HepG2 (cell line): ENCODE data around the gene COL25A1. TPM values are rescaled to one million over a fixed set of nuclear protein-coding genes. Genes with fewer than 3 reads are reported as not detected.

Source experiments
- ATAC-seq: fragments of 200-7000 bp; cut with Tn5 transposase; 3 replicates; pipeline ENCODE4 v1.9.1; 2020; ENCODE audit warnings: mild to moderate bottlenecking, moderate library complexity
- BruUV-seq: library from RNA; stranded (reverse); fragments of 400-500 nt; replicated peaks from 2 replicates; lab custom pipeline; 2021; lab: Mats Ljungman, UMichigan
- CTCF ChIA-PET: fragments of 300-600 bp; formaldehyde crosslinking; extraction: SDS; loops from one replicate; lab custom pipeline; 2021; ENCODE audit warnings: low total read pairs, inconsistent platforms, low intra/inter-chr PET ratio; lab: Yijun Ruan, JAX
- POLR2A ChIA-PET: fragments of 350-600 bp; sonication (Branson Sonifier 250); formaldehyde crosslinking; loops from one replicate; lab custom pipeline; 2020; ENCODE audit warnings: antibody characterized with exemption, inconsistent platforms; lab: Yijun Ruan, JAX
- DNase-seq: peaks from one replicate; pipeline ENCODE4 v3.0.0-alpha.2; 2015; ENCODE audit warnings: low spot score
- FAIRE-seq: peaks from 3 replicates; lab custom pipeline; 2011; peaks lifted over from hg19 to GRCh38; lab: Jason Lieb, UNC
- H2AFZ ChIP-seq: one replicate; pipeline ENCODE4 v1.6.1; 2011; ENCODE audit warnings: low read length, inconsistent platforms
- H3K27ac ChIP-seq: fragments of 300-600 bp; 3 replicates; pipeline ENCODE4 v1.8.0; 2011; ENCODE audit warnings: mixed run types, mild to moderate bottlenecking, mixed read lengths, low read length, inconsistent platforms; ENCODE audit not compliant: insufficient read depth; ENCODE audit errors: extremely low read length
- H3K27me3 ChIP-seq, 2 experiments: fragments of 200-600 bp in 1 of 2; 2 replicates in 1 of 2; 3 replicates in 1 of 2; pipeline versions ENCODE4 v1.6.0 to v1.8.0; 2011; ENCODE audit warnings: low read length in 2 of 2, mild to moderate bottlenecking in 2 of 2, moderate library complexity in 2 of 2, inconsistent platforms in 1 of 2; ENCODE audit not compliant: insufficient read depth in 2 of 2, control insufficient read depth in 1 of 2
- H3K36me3 ChIP-seq, 2 experiments: fragments of 200-600 bp in 1 of 2; replicated peaks in 1 of 2; 2 replicates in 1 of 2; 3 replicates in 1 of 2; pipeline versions ENCODE4 v1.5.1 to v1.8.0; 2011; ENCODE audit warnings: low read length in 2 of 2, inconsistent platforms in 1 of 2; ENCODE audit not compliant: insufficient read depth in 2 of 2, control insufficient read depth in 1 of 2
- H3K4me1 ChIP-seq: 2 replicates; pipeline ENCODE4 v1.5.1; 2012; ENCODE audit warnings: low read length, inconsistent platforms; ENCODE audit not compliant: insufficient read depth
- H3K4me2 ChIP-seq: 2 replicates; pipeline ENCODE4 v1.6.0; 2011; ENCODE audit warnings: low read depth, low read length, inconsistent platforms
- H3K4me3 ChIP-seq, 3 experiments: fragments of 200-600 bp in 1 of 3; sonication (generic), shearing (Covaris generic) in 1 of 3; replicated peaks in 1 of 3; 2 replicates each; pipeline ENCODE4 v1.5.1; 2011 to 2016; ENCODE audit warnings: low read length in 3 of 3, inconsistent platforms in 2 of 3, low read depth in 2 of 3, mild to moderate bottlenecking in 2 of 3, control low read depth in 1 of 3, mixed read lengths in 1 of 3; ENCODE audit not compliant: insufficient read depth in 1 of 3
- H3K79me2 ChIP-seq: one replicate; pipeline ENCODE4 v1.6.1; 2011; ENCODE audit warnings: low read length, inconsistent platforms; ENCODE audit not compliant: insufficient read depth
- H3K9ac ChIP-seq: 2 replicates; pipeline ENCODE4 v1.6.0; 2011; ENCODE audit warnings: mild to moderate bottlenecking, low read depth, low read length, inconsistent platforms; ENCODE audit not compliant: insufficient read depth
- H3K9me3 ChIP-seq: 2 replicates; pipeline ENCODE4 v1.5.1; 2012; ENCODE audit warnings: mild to moderate bottlenecking, low read length
- H4K20me1 ChIP-seq: 2 replicates; pipeline ENCODE4 v1.6.0; 2011; ENCODE audit warnings: inconsistent platforms, mild to moderate bottlenecking, low read length, moderate library complexity; ENCODE audit not compliant: insufficient read depth
- AHR ChIP-seq: IDR thresholded peaks from 2 replicates; pipeline ENCODE4 v1.6.1; 2018; ENCODE audit warnings: missing genetic modification reagents, missing compliant biosample characterization
- BCL6 ChIP-seq: IDR thresholded peaks from 2 replicates; pipeline ENCODE4 v1.6.1; 2016; ENCODE audit warnings: missing genetic modification reagents, missing compliant biosample characterization
- BORCS8-MEF2B ChIP-seq: sonication (generic); formaldehyde crosslinking; IDR thresholded peaks from 2 replicates; pipeline ENCODE4 v1.8.0; 2022; ENCODE audit warnings: mild to moderate bottlenecking, missing genetic modification reagents
- DMTF1 ChIP-seq: sonication (generic); formaldehyde crosslinking; IDR thresholded peaks from 2 replicates; pipeline ENCODE4 v1.4.0; 2020; ENCODE audit warnings: mild to moderate bottlenecking, missing genetic modification reagents
- KDM5B ChIP-seq: sonication (generic); formaldehyde crosslinking; IDR thresholded peaks from 2 replicates; pipeline ENCODE4 v1.4.0; 2020; ENCODE audit warnings: missing genetic modification reagents, mild to moderate bottlenecking, borderline replicate concordance
- PRMT3 ChIP-seq: sonication (generic); formaldehyde crosslinking; IDR thresholded peaks from 2 replicates; pipeline ENCODE4 v1.8.1; 2022; ENCODE audit warnings: low read depth, mild to moderate bottlenecking, moderate library complexity, missing genetic modification reagents, borderline replicate concordance
- REL ChIP-seq: sonication (generic); formaldehyde crosslinking; conservative IDR thresholded peaks from 2 replicates; pipeline ENCODE4 v1.8.0; 2022; ENCODE audit warnings: mild to moderate bottlenecking, missing genetic modification reagents, moderate library complexity
- TBP ChIP-seq: sonication (generic); formaldehyde crosslinking; IDR thresholded peaks from 2 replicates; pipeline ENCODE4 v1.5.0; 2020; ENCODE audit warnings: missing genetic modification reagents
- TEAD2 ChIP-seq: sonication (generic); formaldehyde crosslinking; IDR thresholded peaks from 2 replicates; pipeline ENCODE4 v1.9.0; 2021; ENCODE audit warnings: missing genetic modification reagents
- THAP9 ChIP-seq: sonication (generic); formaldehyde crosslinking; IDR thresholded peaks from 2 replicates; pipeline ENCODE4; 2020; ENCODE audit warnings: missing genetic modification reagents, mild to moderate bottlenecking, borderline replicate concordance
- ZFP36 ChIP-seq: fragments of 150-350 bp; IDR thresholded peaks from 2 replicates; pipeline ENCODE4 v1.6.1; 2018; ENCODE audit warnings: borderline replicate concordance, low read length, low read depth; ENCODE audit not compliant: partially characterized antibody
- ZFP37 ChIP-seq: sonication (generic); formaldehyde crosslinking; IDR thresholded peaks from 2 replicates; pipeline ENCODE4 v1.4.0; 2020; ENCODE audit warnings: missing genetic modification reagents, borderline replicate concordance
- ZNF234 ChIP-seq: sonication (generic); formaldehyde crosslinking; conservative IDR thresholded peaks from 2 replicates; pipeline ENCODE4 v1.5.1; 2020; ENCODE audit warnings: mild to moderate bottlenecking, missing genetic modification reagents
- ZNF33B ChIP-seq: sonication (generic); formaldehyde crosslinking; IDR thresholded peaks from 2 replicates; pipeline ENCODE4 v1.5.1; 2020; ENCODE audit warnings: mild to moderate bottlenecking, missing genetic modification reagents
- ZNF605 ChIP-seq: sonication (generic); formaldehyde crosslinking; IDR thresholded peaks from 2 replicates; pipeline ENCODE4 v1.8.0; 2022; ENCODE audit warnings: mild to moderate bottlenecking, missing genetic modification reagents
- ZNF619 ChIP-seq: sonication (generic); formaldehyde crosslinking; IDR thresholded peaks from 2 replicates; pipeline ENCODE4 v1.4.0; 2020; ENCODE audit warnings: mild to moderate bottlenecking, missing genetic modification reagents
- ZNF839 ChIP-seq: sonication (generic); formaldehyde crosslinking; IDR thresholded peaks from 2 replicates; pipeline ENCODE4 v1.4.0; 2020; ENCODE audit warnings: missing genetic modification reagents, mild to moderate bottlenecking, borderline replicate concordance
- ZNF878 ChIP-seq: sonication (generic); formaldehyde crosslinking; IDR thresholded peaks from 2 replicates; pipeline ENCODE4 v1.8.1; 2023; ENCODE audit warnings: mild to moderate bottlenecking, missing genetic modification reagents, moderate library complexity
- WGBS: methylation state at CpG from one replicate; pipeline ENCODE4 v1.1.6; 2017; ENCODE audit warnings: low lambda C conversion rate; 5-methylcytosine and 5-hydroxymethylcytosine counted together
- in situ Hi-C: cut with HindIII; loops from 2 replicates; pipeline ENCODE4 v1.10.0; 2017; ENCODE audit warnings: low pct_unique_long_range_greater_than_20kb; ENCODE audit not compliant: extremely low pct_ligation_motif_present
- intact Hi-C: fragments of 100-400 bp; cut with micrococcal nuclease; formaldehyde crosslinking; loops from one replicate; pipeline ENCODE4 v1.10.0; 2022; ENCODE audit not compliant: unreplicated experiment
- polyA plus RNA-seq, 8 experiments: library from polyadenylated mRNA; depleted of rRNA in 3 of 8; stranded (reverse) in 7 of 8; unstranded in 1 of 8; fragments of >200 nt; fragmentation: Illumina TruSeq in 4 of 8; extraction: Trizol in 4 of 8; gene quantifications; 2 replicates each; pipeline versions ENCODE4 v1.2.1 to v1.2.3, GENCODE V29; 2011 to 2016; ENCODE audit warnings: low read depth in 4 of 8, missing spikeins in 1 of 8, mixed read lengths in 1 of 8; ENCODE audit not compliant: insufficient read depth in 1 of 8
- total RNA-seq, 5 experiments: library from RNA; depleted of rRNA; stranded (reverse); fragments of >200 nt; fragmentation: Illumina TruSeq; extraction: Trizol; gene quantifications; 2 replicates each; pipeline ENCODE4 v1.2.3, GENCODE V29; 2016; ENCODE audit warnings: low read depth in 1 of 5
- TF ChIP-seq, protein P1 (sequence below): sonication (generic); formaldehyde crosslinking; IDR thresholded peaks from 2 replicates; pipeline ENCODE4 v1.9.0; 2021; ENCODE audit warnings: missing genetic modification reagents, mild to moderate bottlenecking, borderline replicate concordance

COL25A1 gene
- total and polyA plus RNA-seq, 2 of the 13 experiments (the other 11 are each of a cell fraction or from before 2014, with no cell fraction given): not detected

GRCh38 chr4:109319156-109319555, 16.7 kb upstream of the COL25A1 start:
- Histone ChIP-seq H3K27ac (no peak overlapping the region), H3K9me3 (peaks cover 15% of the 10 kb centered on the region), H3K79me2 (no peaks in the 10 kb centered on the region), H3K4me3 (no peak overlapping the region), H3K27me3 (no peaks in the 10 kb centered on the region), H3K9ac (no peak overlapping the region), H3K4me2 (no peak overlapping the region), H3K36me3 (no peaks in the 10 kb centered on the region), H2AFZ (no peak overlapping the region), H4K20me1 (no peaks in the 10 kb centered on the region), H3K4me1 (no peaks in the 10 kb centered on the region)
- intact Hi-C loops (no loop called here), in situ Hi-C loops (no loop called here)
- ChIA-PET CTCF (no interaction called here), POLR2A (no interaction called here)
- TF ChIP-seq ZNF33B (CRISPR knock-in tag) (no peak), ZNF839 (CRISPR knock-in tag) (no peak), BCL6 (CRISPR knock-in tag) (no peak), BORCS8-MEF2B (CRISPR knock-in tag) (no peak), ZNF234 (CRISPR knock-in tag) (no peak), ZNF878 (no peak), REL (CRISPR knock-in tag) (no peak), ZFP36 (no peak), THAP9 (CRISPR knock-in tag) (no peak), ZNF605 (no peak), PRMT3 (CRISPR knock-in tag) (no peak), TEAD2 (CRISPR knock-in tag) (no peak), DMTF1 (CRISPR knock-in tag) (no peak), ZFP37 (no peak), TBP (CRISPR knock-in tag) (no peak), KDM5B (CRISPR knock-in tag) (no peak), AHR (CRISPR knock-in tag) (no peak), ZNF619 (CRISPR knock-in tag) (no peak)
- TF ChIP-seq, protein P1, sequence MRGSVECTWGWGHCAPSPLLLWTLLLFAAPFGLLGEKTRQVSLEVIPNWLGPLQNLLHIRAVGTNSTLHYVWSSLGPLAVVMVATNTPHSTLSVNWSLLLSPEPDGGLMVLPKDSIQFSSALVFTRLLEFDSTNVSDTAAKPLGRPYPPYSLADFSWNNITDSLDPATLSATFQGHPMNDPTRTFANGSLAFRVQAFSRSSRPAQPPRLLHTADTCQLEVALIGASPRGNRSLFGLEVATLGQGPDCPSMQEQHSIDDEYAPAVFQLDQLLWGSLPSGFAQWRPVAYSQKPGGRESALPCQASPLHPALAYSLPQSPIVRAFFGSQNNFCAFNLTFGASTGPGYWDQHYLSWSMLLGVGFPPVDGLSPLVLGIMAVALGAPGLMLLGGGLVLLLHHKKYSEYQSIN (CRISPR knock-in tag): no peak
- ATAC-seq (no peak), FAIRE-seq (no peak), DNase-seq (no peak)
- 0% methylated on average over 2 of the region's 2 CpGs for WGBS
- no TSS peak for BruUV-seq
